ENCODE results near the gene CD248.
"Not testable (repeated sequence)": the region's sequence is repeated elsewhere in the genome, so short reads cannot be mapped to it uniquely, and the experiment has no call there.

The CD248 gene

GRCh38 chr11:66329165-66329673 lies 12.4 kb upstream of the CD248 start:
- no peak for DNase-seq (ENCODE audit: low read depth in 1 of 2, low spot score in 1 of 2)

DNA sequence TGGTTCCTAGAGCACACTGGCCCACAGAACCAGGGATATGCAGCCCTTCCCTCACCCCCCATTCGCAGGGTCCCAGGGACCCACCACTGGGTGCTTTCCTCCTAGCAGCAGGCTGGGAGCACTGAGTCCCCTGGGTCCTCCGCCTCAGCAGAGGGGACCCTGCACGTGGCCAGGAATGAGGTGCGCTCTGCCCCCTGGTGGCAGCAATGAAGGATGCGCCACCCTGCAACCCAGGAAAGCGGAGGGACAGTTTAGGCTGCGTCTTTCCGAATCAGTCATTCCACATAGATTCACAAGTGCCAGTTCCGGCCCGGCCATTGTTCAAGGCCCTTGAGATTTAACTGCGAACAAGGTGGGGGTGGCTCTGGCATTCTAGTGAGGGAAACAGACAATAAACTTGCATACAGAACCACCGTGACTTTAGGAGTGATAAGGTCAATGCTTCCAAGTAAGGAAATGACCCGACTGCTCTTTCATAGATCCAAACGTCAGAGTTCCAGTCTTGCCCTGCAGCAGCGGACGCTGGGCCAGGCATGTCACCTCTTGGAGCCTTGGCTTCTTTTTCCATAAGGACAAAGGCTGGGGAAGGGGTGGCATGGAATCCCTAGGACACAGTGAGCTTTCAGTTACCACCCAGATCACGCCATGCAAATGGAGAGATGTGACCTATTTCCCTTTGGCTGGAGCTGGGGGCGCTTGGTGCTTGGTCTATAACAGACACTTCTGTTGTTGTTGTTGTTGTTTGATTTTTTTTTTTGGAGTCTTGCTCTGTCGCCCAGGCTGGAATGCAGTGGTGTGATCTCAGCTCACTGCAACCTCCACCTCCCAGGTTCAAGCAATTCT lies 11.7 kb upstream of the CD248 start:
- DNase-seq (ENCODE audit: low read depth in 1 of 2, low spot score in 1 of 2) = peak; percentile 65 to 74

- DNase-seq (ENCODE audit: low read depth in 1 of 2, low spot score in 1 of 2) = no peak
These were observed 11.1 kb upstream of the CD248 start for GRCh38 chr11:66328031-66328301.

DNA sequence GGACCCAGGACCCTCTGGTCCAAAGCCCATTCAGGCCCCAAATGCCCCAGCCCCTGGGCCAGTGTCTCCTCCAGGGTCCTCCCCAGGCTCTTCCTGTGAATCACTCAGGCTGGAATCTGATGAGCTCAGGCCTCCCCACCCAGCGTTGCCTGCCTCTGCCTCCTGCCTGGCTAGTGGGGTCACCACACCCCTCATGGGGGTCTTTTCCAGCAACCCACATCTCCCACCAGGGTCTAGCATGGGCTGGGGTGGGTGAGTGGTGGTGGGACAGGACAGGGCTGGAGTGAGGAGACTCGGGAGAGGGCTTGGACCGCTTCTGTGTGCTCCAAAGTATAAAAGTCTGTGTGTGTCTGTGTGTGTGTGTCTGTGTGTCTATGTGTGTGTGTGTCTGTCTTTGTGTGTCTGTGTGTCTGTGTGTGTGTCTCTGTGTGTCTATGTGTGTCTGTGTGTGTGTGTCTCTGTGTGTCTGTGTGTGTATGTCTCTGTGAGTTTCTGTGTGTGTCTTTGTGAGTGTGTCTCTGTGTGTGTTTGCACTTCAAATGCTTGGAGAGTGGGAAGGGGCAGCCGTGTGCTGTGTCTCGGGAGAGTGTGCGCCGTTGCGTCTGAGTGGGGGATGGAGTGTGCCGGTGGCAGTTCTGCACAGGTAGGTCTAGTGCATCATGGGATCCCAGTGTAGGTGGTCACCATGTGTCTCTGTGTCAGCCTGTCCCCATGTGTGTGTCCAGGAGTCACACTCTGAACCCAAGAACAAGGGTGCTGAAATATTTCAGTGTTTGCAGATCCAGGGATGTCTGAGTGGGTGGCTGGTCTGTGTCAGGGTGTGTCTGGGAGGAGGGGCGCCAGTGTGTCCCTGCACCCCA lies 10.6 kb upstream of the CD248 start:
- no peak for DNase-seq (ENCODE audit: low read depth in 1 of 2, low spot score in 1 of 2)

GRCh38 chr11:66326261-66327111 lies 9.6 kb upstream of the CD248 start:
- DNase-seq (ENCODE audit: low read depth in 1 of 2, low spot score in 1 of 2) = no peak

DNA sequence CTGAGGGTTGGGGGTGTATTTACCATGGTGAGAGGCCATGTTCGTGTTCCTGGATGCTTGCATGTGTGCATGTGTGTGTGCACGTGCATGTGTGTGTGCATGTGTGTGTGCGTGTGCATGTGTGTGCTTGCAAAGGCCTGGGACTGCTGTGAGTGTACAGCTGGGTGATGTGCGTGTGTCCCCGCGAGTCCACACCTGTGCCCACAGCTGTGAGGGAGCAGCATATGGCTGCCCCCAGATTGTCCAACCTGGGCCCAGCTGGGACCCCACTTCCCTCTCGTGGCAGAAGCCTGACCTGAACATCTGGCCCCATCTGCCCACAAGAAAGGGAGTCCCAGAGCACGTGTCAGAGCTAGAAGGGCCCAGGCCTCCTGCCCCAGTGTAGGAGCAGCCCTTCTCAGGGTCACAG lies 8.4 kb upstream of the CD248 start:
- no peak for DNase-seq (ENCODE audit: low read depth in 1 of 2, low spot score in 1 of 2)

DNA sequence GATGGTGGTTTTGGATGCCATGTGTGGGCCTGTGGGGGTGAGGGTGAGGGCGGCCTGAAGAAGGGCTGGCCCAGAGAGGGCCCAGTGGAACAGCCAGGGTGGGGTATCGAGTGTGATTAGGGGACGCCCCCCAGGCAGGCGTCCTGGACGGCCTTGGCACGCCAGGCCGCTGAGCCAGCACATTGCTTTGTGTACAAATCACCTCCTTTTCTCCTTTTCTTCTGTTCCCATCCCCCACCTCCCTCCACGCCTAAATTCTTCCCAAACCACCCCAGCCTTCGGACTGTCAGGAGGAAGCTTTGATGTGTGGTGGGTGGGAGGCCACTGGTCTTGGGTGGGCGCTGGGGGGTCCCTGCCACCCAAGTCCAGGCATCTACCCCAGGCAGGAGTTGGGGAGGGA lies 7.8 kb upstream of the CD248 start:
- DNase-seq (ENCODE audit: low read depth in 1 of 2, low spot score in 1 of 2) = no peak

DNA sequence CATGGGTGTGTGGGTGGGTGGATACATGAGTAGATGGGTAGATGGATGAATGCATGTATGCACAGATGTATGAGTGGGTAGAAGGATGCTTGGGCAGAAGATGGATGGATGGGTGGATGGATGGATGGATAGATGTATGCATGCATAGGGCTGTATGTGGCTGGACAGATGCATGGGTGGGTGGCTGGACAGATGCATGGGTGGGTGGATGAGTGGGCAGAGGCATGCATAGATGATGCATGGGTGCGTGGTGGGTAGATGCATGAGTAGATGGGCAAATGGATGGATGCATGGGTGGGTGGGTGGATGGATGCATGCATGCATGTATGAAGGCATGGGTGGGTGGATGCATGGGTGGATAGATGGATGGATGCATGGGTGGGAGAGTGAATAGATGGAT lies 6.8 kb upstream of the CD248 start:
- DNase-seq (ENCODE audit: low read depth in 1 of 2, low spot score in 1 of 2) = no peak

- DNase-seq (ENCODE audit: low read depth in 1 of 2, low spot score in 1 of 2) = no peak
These were observed 6.0 kb upstream of the CD248 start for GRCh38 chr11:66322732-66323427.

- no peak for DNase-seq (ENCODE audit: low read depth in 1 of 2, low spot score in 1 of 2)
These were observed 4.8 kb upstream of the CD248 start for GRCh38 chr11:66321606-66322005.

- not testable (repeated sequence) for DNase-seq (ENCODE audit: low read depth in 1 of 2, low spot score in 1 of 2)
These were observed 3.9 kb upstream of the CD248 start for GRCh38 chr11:66320748-66321147.

GRCh38 chr11:66320289-66320688 lies 3.4 kb upstream of the CD248 start:
- DNase-seq (ENCODE audit: low read depth in 1 of 2, low spot score in 1 of 2) = not testable (repeated sequence)

DNA sequence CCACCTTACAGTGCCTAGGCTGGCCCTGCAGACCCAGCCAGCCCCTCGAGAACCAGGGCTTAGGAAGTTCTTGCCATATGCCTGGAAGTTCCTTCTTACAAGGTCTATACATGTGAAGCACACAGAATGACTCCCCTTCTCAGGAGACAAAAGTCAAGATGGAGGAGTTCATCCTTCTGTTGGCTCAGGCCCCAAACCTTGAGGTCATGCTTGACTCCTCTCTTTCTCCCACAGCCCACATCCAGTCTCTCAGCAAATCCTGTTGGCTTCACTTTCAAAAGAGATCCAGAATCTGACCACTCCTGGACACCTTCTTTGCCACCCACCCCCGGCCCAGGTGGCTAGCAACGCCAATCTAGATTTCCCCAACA lies 1.7 kb upstream of the CD248 start:
- DNase-seq (ENCODE audit: low read depth in 1 of 2, low spot score in 1 of 2) = no peak

DNA sequence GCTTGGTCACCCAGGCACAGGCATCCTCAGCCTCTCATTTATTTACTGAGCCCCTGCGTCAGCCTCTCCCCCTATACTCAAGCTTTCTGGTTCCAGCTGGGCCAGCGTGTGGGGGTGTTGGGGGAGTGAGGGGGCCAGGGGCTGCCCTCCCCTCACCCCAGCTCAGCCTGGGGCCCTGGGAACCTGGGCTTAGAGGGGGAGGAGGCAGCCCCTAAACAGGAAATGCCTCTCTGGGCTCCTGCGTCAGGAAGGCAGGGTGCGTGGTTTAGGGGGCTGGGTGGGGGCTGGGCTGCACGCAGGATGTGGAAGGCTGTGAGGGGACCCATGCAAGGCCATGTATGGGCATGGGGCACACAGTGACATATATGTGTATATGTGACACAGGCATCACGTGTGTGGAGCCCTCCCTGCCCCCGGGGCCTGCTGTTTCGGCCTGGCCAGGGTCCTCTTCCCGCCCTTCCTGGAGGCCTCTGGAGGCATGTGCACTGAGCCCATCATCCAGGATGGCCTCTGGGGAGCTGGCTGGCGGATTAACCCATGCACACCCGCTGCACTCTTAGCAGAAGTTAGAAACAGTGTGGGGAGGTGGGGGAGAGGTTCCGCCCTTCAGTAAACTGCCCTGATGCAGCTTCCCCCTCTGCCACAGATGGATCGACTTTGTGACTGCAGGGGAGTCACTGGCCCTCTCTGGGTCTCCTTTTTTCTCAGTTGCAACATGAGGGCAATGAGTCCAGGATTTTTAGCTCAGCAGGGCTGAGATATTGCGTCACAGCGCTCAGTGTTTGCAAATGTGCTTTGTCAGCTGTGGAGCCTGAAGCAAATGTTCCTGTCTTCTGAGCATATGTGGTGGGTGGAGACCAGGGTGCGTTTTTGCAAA lies 1.1 kb upstream of the CD248 start:
- DNase-seq (ENCODE audit: low read depth in 1 of 2, low spot score in 1 of 2) = no peak

DNA sequence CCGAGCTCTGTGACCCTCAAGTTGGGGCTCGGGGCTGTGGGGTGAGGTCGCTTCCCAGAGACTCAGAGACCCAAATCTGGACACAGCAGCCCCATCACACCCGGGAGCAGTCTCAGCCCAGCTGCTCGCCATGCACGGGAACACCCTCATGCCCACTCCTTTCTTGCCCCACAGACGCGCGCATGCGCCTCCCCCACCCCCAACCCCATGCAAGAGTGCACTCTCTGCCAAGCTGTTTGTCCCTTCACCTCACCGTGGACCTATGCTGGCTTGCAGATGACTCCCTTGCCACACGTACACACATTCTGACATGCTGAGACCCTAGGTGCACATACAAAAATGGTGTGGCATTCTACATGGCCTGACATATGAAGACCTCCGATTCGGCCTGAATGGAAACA lies 478 bp upstream of the CD248 start:
- no peak for DNase-seq (ENCODE audit: low read depth in 1 of 2, low spot score in 1 of 2)

GRCh38 chr11:66315921-66316811 lies 678 bp downstream of the CD248 start:
- no peak for DNase-seq (ENCODE audit: low read depth in 1 of 2, low spot score in 1 of 2)

- no peak for DNase-seq (ENCODE audit: low read depth in 1 of 2, low spot score in 1 of 2)
These were observed 1.4 kb downstream of the CD248 start for GRCh38 chr11:66315498-66315885.

DNA sequence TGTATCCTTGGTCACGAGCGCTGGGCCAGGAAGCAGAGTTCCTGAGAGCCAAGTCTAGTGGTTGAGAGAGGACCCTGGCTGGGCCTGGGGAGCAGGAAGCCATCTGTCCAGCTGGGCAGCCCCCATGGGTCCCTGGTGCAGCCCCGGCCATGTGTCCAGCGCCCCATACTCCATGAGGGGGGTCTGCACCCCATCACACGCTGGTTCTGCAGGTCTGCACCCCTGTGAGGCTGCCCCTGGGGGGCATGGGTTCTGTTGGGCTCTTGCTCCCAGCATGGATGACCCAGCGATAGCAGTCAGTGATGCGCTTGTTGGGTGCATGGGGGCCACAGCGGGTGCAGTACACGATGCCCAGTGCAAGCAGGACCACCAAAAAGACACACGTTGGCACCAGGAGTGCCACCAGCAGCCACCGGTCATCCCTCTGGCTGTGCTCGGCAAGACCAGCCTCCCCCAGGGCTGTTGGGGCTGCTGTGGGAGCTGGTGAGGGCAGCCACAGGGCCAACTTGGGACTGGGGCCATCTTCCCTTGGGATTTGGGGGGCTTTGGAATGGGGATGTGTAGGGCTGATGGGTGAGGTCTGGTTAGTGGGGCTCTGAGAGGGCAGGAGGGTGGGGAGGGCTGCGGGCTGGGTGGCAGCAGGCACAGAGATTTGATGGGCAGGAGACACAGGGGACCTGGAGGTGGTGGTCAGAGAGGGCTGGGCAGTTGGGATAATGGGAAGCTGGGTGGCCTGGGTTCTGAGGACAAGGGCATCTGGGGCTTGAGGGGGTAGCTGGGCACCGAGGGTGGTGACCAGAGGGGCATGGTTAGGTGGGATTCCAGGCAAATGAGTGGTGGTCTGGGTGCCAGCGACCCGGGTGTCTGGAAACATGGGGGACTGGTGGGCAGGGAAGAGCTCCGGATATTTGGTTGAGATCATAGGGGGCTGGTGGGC lies 2.0 kb downstream of the CD248 start:
- no peak for DNase-seq (ENCODE audit: low read depth in 1 of 2, low spot score in 1 of 2)

Measured in activated T-helper 1 cell treated with anti-CD3 and anti-CD28 coated beads, Interleukin-2, amount 50 U/mL, for 16 hours (primary cell).